ENCODE results near the gene NFKBIE. TPM values are rescaled to one million over a fixed set of nuclear protein-coding genes. Genes with fewer than 3 reads are reported as not detected.
A peak's percentile ranks its signal among the peaks of the same experiment; 100 is the strongest.

The NFKBIE gene
- total RNA-seq, 1 donor from 2014 or later = 10.1 TPM

DNA sequence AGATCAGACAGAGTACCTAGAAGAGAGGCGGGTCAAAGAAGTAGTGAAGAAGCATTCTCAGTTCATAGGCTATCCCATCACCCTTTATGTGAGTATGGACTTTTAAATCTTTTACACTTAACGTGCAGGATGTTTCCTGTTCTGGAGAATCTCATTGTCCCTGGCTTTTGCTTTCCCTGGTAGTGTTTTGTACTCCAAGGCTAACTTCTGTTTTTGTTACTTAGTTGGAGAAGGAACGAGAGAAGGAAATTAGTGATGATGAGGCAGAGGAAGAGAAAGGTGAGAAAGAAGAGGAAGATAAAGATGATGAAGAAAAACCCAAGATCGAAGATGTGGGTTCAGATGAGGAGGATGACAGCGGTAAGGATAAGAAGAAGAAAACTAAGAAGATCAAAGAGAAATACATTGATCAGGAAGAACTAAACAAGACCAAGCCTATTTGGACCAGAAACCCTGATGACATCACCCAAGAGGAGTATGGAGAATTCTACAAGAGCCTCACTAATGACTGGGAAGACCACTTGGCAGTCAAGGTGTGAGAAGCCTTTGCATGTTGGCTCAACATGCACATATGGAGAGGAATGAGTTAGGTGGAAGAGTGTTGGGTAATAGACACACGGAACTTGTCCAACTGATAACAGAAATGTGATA is 15.2 kb downstream of the NFKBIE start:
- peak overlapping the region; percentile 93 for H3K4me2 ChIP-seq (ENCODE audit: low read length)
- H4K20me1 ChIP-seq (ENCODE audit: insufficient read depth, low read length) = peaks cover 83% of the 10 kb centered on the region
- peaks cover 17% of the 10 kb centered on the region for H3K4me1 ChIP-seq (ENCODE audit: insufficient read depth, low read length)
- Mint-ChIP-seq H3K27ac (ENCODE audit: unreplicated experiment) (peak overlapping the region; percentile 3), H3K4me1 (ENCODE audit: low read depth, unreplicated experiment) (peaks cover 52% of the 10 kb centered on the region), H3K27me3 (ENCODE audit: low read depth, unreplicated experiment) (no peaks in the 10 kb centered on the region), H3K9me3 (ENCODE audit: unreplicated experiment) (peaks cover 3% of the 10 kb centered on the region), H3K4me3 (ENCODE audit: unreplicated experiment) (peak overlapping the region; percentile 98), H3K36me3 (ENCODE audit: low read depth, unreplicated experiment) (peaks cover 40% of the 10 kb centered on the region)
- no peak for DNase-seq (ENCODE audit: low read depth)
- H2AFZ ChIP-seq (ENCODE audit: low read depth, low read length) = no peak overlapping the region
- peak overlapping the region; percentile 100 for H3K9ac ChIP-seq (ENCODE audit: low read length)
- FAIRE-seq = no peak
- H3K79me2 ChIP-seq (ENCODE audit: insufficient read depth, low read length) = peaks cover 83% of the 10 kb centered on the region
- H3K36me3 ChIP-seq (ENCODE audit: insufficient read depth, low read length) = peaks cover 60% of the 10 kb centered on the region
- no peak overlapping the region for H3K27ac ChIP-seq (ENCODE audit: low read depth, low read length)
- no peak for TF ChIP-seq EZH2 (IDR thresholded peaks at IDR 0.05; ENCODE audit: insufficient read depth, low read length)
- no peaks in the 10 kb centered on the region for H3K27me3 ChIP-seq (ENCODE audit: insufficient read depth, low read length)
- no peak overlapping the region for H3K4me3 ChIP-seq (ENCODE audit: insufficient read depth, low read depth, low read length)
- no peaks in the 10 kb centered on the region for H3K9me3 ChIP-seq (ENCODE audit: insufficient read depth, low read depth, low read length)

- Mint-ChIP-seq H3K36me3 (ENCODE audit: low read depth, unreplicated experiment) (peaks cover 40% of the 10 kb centered on the region), H3K4me1 (ENCODE audit: low read depth, unreplicated experiment) (peaks cover 44% of the 10 kb centered on the region), H3K27ac (ENCODE audit: unreplicated experiment) (no peak overlapping the region), H3K4me3 (ENCODE audit: unreplicated experiment) (peak overlapping the region; percentile 98), H3K9me3 (ENCODE audit: unreplicated experiment) (peaks cover 3% of the 10 kb centered on the region), H3K27me3 (ENCODE audit: low read depth, unreplicated experiment) (no peaks in the 10 kb centered on the region)
- H2AFZ ChIP-seq (ENCODE audit: low read depth, low read length) = no peak overlapping the region
- H3K4me3 ChIP-seq (ENCODE audit: insufficient read depth, low read depth, low read length) = peak overlapping the region; percentile 100
- peak overlapping the region; percentile 100 for H3K9ac ChIP-seq (ENCODE audit: low read length)
- H3K36me3 ChIP-seq (ENCODE audit: insufficient read depth, low read length) = peaks cover 53% of the 10 kb centered on the region
- H3K4me1 ChIP-seq (ENCODE audit: insufficient read depth, low read length) = peaks cover 17% of the 10 kb centered on the region
- TF ChIP-seq CTCF (IDR thresholded peaks at IDR 0.05; ENCODE audit: insufficient read depth, low read depth, low read length) = no peak
- no peak for TF ChIP-seq EZH2 (IDR thresholded peaks at IDR 0.05; ENCODE audit: insufficient read depth, low read length)
- no peaks in the 10 kb centered on the region for H3K9me3 ChIP-seq (ENCODE audit: insufficient read depth, low read depth, low read length)
- no peak for FAIRE-seq
- H3K27ac ChIP-seq (ENCODE audit: low read depth, low read length) = no peak overlapping the region
- peaks cover 73% of the 10 kb centered on the region for H4K20me1 ChIP-seq (ENCODE audit: insufficient read depth, low read length)
- peak overlapping the region; percentile 93 for H3K4me2 ChIP-seq (ENCODE audit: low read length)
- no peak for DNase-seq (ENCODE audit: low read depth)
- H3K79me2 ChIP-seq (ENCODE audit: insufficient read depth, low read length) = peaks cover 76% of the 10 kb centered on the region
- no peaks in the 10 kb centered on the region for H3K27me3 ChIP-seq (ENCODE audit: insufficient read depth, low read length)
These were observed 16.1 kb downstream of the NFKBIE start for GRCh38 chr6:44249082-44249748.

DNA sequence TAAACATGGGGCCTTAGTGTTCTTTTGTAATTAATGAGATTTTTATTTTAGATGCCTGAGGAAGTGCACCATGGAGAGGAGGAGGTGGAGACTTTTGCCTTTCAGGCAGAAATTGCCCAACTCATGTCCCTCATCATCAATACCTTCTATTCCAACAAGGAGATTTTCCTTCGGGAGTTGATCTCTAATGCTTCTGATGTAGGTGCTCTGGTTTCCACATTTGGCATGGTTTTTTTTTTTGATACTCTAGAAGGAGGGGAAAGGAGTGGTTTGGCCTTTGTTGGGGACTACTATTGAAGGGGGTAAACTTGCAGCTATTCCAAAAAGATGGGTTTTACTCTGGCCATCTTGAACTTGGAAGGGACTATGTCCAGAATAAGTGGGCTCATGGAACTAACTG is 16.8 kb downstream of the NFKBIE start:
- H2AFZ ChIP-seq (ENCODE audit: low read depth, low read length) = no peak overlapping the region
- H3K27ac ChIP-seq (ENCODE audit: low read depth, low read length) = peak overlapping the region; percentile 92
- Mint-ChIP-seq H3K9me3 (ENCODE audit: unreplicated experiment) (peaks cover 3% of the 10 kb centered on the region), H3K36me3 (ENCODE audit: low read depth, unreplicated experiment) (peaks cover 39% of the 10 kb centered on the region), H3K4me1 (ENCODE audit: low read depth, unreplicated experiment) (peaks cover 42% of the 10 kb centered on the region), H3K4me3 (ENCODE audit: unreplicated experiment) (peak overlapping the region; percentile 98), H3K27me3 (ENCODE audit: low read depth, unreplicated experiment) (no peaks in the 10 kb centered on the region), H3K27ac (ENCODE audit: unreplicated experiment) (peak overlapping the region; percentile 92)
- peaks cover 47% of the 10 kb centered on the region for H3K36me3 ChIP-seq (ENCODE audit: insufficient read depth, low read length)
- peaks cover 70% of the 10 kb centered on the region for H3K79me2 ChIP-seq (ENCODE audit: insufficient read depth, low read length)
- no peak for TF ChIP-seq CTCF (IDR thresholded peaks at IDR 0.05; ENCODE audit: insufficient read depth, low read depth, low read length)
- no peak for TF ChIP-seq EZH2 (IDR thresholded peaks at IDR 0.05; ENCODE audit: insufficient read depth, low read length)
- peaks cover 67% of the 10 kb centered on the region for H4K20me1 ChIP-seq (ENCODE audit: insufficient read depth, low read length)
- peaks cover 17% of the 10 kb centered on the region for H3K4me1 ChIP-seq (ENCODE audit: insufficient read depth, low read length)
- H3K9ac ChIP-seq (ENCODE audit: low read length) = peak overlapping the region; percentile 100
- FAIRE-seq = no peak
- peak overlapping the region; percentile 100 for H3K4me3 ChIP-seq (ENCODE audit: insufficient read depth, low read depth, low read length)
- H3K9me3 ChIP-seq (ENCODE audit: insufficient read depth, low read depth, low read length) = no peaks in the 10 kb centered on the region
- no peaks in the 10 kb centered on the region for H3K27me3 ChIP-seq (ENCODE audit: insufficient read depth, low read length)
- peak overlapping the region; percentile 93 for H3K4me2 ChIP-seq (ENCODE audit: low read length)
- no peak for DNase-seq (ENCODE audit: low read depth)
